Stimulated activated CD4-positive, alpha-beta T cell treated with anti-CD3 and anti-CD28 coated beads, Interleukin-12 subunit alpha, Interleukin-12 subunit beta, amount 100 ng/mL, for 48 hours (primary cell): ENCODE data around the gene UNK.
"Not testable (repeated sequence)": the region's sequence is repeated elsewhere in the genome, so short reads cannot be mapped to it uniquely, and the experiment has no call there.

Source experiments
- DNase-seq, 3 donors: peaks; one replicate each; pipeline ENCODE4 v3.0.0-alpha.2; 2020; ENCODE audit warnings: low read depth in 2 of 3, low spot score in 1 of 3

Gene UNK

GRCh38 chr17:75847614-75848522, 63.3 kb downstream of the UNK start:
- no peak for DNase-seq

DNA sequence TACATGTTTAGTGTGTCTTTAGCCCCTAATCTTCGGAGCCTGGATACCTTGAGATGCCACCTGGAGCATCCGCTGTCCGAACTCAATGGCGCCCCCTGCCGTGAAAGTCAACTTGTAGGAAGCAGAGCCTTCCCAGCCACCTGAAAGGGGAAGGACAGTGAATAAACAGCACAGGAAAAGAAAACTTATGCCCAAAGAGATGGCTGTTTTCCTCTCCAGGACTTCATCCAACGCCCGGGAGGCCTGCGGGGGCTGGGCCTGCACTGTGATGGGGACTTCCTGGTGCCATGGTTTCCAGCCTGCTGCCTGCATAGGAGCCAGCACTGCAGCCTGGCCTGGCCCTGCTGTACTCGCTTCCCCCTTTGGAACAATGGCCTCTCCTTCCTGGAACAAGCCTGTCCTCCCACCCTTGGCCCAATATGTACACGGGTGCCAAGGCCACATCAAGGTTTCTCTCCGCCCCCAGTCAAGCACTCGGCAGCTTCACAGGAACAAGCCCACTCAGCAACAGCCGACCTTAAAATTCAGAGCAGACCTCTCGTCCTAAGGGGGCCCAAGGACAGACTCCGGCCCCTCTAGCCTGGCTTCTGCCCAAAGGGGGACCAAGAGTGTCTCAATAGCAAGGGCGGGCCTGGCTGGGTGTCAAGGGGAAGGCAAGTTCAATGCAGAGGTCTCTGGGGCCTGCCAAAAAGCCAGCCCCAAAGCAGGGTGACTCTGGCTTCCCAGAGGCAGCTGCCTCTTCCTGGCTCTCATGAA, 64.1 kb downstream of the UNK start:
- peak; percentile 66 to 90 (median 79) for DNase-seq

DNA sequence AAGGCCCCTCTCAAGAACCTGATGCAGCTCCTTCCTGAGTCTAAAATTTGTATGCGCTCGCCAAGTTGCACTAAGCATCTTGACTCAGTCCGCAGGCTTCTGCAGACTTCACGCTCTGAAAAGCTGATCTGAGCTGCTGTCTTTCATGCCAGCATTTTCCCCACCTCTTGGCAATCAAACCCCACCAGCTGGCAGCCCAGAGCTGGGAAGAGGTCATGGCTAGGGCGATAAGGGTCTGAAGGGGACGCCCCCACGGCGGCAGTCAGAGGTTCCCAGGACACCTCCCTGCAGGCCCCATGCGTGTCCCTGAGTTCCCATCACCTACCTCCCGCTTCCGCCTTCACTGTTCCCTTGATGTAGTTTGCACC, 64.7 kb downstream of the UNK start:
- DNase-seq = no peak

- DNase-seq = no peak
Measured at GRCh38 chr17:75849724-75850123, 65.1 kb downstream of the UNK start.

GRCh38 chr17:75850928-75851692, 66.5 kb downstream of the UNK start:
- no peak for DNase-seq

DNA sequence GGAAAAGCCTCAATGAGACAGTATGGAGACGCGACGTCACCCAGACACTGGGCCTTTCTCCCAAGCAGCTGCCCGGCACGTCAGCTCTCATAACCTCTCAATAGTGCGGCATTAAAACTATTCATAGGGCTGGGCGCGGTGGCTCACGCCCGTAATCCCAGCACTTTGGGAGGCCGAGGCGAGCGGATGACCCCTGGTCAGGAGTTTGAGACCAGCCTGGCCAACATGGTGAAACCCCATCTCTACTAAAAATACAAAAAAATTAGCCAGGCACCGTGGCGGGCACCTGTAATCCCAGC, 67.0 kb downstream of the UNK start:
- DNase-seq = not testable (repeated sequence)

GRCh38 chr17:75853433-75853832, 68.8 kb downstream of the UNK start:
- DNase-seq = no peak

DNA sequence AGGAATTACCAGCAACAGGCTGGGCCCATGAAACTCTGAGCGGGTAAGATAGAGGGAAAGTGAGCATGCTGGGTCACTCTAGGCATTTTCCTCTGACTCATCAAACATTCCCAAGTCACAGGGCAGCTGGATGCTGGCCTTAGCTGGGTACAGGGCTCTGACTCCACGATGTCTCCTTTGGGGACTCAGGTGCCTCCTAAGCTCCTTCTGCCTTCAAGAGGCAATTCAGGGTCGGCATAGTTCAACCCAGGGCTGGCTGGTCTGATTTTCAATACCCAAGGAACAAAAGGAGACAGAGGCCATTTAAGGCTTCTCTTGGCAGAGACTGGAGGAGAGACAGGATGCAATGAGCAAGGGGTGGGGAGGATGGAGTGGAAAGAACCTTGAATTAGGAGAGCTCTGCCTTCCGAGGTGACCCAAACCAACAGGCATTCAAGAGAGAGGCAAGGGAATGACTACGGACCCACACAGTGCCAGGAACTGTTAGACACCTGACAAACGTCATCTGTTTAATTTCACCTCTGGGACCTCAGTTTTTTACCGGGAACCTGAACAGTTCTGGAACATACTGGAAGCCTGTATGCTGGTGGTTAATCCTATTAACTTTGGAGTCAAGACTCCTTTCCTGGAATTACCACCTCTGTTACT, 69.6 kb downstream of the UNK start:
- no peak for DNase-seq

DNA sequence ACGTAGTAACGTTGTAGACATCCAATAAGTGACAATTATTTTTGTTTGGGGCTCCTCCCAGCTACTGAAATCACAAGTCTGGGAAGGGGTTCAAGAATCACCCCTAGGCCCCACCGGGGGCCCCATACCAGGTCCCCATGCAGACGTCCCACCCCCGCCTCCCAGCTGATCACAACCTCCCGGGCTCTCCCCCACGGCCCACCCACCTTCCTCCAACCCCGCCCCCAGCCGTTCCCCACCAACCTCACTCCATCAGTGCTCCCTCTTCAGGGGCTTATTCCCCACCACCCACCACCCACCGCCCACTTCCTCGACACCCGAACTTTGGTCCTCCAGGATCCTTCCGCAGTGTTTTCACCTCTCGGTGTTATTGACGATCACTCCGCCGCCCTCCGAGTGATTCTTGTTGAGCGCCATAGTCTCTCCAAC, 70.3 kb downstream of the UNK start:
- DNase-seq = no peak

- peak; percentile 97 to 98 (median 97) for DNase-seq
Measured at GRCh38 chr17:75855310-75856061, 70.9 kb downstream of the UNK start, which contains the start of gene WBP2. Gene WBP2, minus strand, starts transcription at chr17:75855335. Its CDS starts 38 bp downstream, at chr17:75855297.

- DNase-seq = no peak
Measured at GRCh38 chr17:75856062-75856756, 71.6 kb downstream of the UNK start.

DNA sequence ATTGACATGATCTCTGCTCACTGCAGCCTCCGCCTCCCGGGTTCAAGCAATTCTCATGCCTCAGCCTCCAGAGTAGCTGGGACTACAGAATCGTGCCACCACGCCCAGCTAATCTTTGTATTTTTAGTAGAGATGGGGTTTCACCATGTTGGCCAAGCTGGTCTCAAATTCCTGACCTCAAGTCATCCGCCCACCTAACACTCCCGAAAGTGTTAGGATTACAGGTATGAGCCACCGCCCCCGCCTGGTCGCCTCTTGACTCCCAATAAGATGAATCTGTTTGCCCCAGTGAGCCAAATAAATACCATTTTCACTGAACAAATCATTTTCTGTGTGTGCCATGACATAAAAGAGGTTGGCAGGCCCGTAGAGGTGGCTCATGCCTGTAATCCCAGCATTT, 74.8 kb downstream of the UNK start:
- not testable (repeated sequence) for DNase-seq

DNA sequence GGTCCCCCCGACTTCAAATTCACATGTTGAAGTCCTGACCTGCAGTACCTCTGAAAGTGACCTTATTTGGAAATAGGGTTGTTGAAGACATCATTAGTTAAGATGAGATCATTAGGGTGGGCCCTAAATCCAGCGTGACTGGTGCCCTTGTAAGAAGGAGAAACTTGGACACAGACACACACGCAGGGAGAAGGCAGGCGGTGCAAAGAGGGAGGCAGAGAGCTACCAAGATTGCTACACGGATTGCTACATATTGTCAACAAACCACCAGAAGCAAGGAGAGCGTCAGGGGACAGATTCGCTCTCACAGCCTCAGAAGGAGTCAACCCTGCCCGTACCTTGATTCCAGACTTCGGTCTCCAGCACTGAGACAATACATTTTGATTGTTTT, 77.3 kb downstream of the UNK start:
- no peak for DNase-seq

DNA sequence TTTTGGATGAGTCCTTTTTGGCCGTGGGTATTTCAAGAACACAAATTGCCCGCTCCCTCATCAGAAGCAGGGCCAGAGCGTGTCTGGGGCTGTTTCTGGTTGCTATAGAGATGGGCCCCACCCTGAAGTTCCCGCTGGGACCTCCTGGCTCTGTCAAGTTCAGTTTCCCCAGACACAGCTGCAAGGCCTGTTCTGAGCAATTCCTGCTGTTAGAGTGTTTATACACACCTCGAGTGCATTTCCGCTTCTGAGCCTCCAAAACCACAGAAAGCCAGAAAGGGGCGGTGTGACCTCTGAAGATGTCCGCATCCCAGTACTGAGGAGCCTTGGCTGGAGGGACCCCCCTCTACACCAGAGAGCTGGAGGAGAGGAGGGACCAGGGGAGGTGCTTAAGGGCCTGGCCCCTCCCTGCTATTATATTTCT, 79.9 kb downstream of the UNK start:
- no peak for DNase-seq

DNA sequence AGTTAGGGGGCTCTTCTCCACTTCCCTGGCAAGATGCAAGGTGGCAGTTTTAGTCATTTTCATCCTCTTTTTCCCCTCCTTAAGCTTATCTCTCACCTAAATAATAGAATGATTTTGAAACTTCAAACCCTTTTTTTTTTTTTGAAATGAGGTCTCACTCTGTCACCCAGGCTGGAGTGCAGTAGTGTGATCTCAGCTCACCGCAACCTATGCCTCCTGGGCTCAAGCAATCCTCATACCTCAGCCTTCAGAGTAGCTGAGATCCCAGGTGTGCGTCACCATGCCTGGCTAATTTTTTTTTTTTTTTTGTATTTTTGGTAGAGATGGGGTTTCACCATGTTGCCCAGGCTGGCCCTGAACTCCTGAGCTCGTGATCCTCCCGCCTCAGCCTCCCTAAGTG, 80.3 kb downstream of the UNK start:
- not testable (repeated sequence) for DNase-seq

DNA sequence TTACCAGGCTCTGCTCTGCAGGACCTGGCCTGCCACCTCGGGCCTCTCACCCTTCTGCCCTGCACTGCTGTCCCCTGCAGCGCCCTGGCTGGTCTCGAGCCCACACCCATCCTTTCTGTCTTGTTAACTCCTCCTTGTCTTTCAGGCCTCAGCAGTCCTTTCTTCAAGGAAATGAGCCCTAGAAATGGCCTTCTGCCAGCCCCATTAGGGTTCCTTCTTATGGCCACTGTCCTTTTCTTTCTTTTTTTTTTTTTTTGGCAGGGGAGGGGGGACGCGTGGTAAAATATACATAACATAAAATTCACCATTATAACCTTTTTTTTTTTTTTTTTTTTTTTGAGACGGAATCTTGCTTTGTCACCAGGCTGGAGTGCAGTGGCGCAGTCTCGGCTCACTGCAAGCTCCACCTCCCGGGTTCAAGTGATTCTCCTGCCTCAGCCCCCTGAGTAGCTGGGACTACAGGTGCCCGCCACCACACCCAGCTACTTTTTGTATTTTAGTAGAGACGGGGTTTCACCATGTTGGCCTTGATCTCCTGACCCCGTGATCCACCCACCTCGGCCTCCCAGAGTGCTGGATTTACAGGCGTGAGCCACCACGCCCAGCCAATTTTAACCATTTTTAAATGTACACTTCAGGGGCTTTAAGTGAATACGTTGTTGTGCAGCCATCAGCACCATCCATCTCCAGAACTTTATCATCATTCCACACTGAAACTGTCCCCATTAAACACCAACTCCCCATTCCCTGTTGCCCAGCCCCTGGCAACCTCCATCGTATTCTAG, 81.0 kb downstream of the UNK start:
- DNase-seq = not testable (repeated sequence)

DNA sequence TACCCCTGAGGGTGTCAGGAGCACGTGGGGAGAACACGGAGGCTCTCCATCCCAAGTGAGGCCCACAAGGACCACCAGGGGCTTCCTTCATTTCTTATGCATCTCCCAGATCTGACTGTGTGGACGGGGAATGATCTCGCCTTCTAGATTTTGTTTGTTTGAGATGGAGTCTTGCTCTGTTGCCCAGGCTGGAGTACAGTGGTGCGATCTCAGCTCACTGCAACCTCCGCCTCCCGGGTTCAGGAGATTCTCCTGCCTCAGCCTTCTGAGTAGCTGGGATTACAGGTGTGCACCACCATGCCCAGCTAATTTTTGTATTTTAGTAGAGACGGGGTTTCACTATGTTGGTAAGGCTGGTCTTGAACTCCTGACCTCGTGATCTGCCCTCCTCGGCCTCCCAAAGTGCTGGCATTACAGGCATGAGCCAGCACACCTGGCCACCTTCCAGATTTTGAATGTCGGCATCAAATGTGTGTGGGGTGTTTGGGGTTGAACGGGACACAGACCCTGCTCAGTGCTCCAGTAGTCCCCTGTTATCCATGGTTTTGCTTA, 84.2 kb downstream of the UNK start:
- DNase-seq = not testable (repeated sequence)

DNA sequence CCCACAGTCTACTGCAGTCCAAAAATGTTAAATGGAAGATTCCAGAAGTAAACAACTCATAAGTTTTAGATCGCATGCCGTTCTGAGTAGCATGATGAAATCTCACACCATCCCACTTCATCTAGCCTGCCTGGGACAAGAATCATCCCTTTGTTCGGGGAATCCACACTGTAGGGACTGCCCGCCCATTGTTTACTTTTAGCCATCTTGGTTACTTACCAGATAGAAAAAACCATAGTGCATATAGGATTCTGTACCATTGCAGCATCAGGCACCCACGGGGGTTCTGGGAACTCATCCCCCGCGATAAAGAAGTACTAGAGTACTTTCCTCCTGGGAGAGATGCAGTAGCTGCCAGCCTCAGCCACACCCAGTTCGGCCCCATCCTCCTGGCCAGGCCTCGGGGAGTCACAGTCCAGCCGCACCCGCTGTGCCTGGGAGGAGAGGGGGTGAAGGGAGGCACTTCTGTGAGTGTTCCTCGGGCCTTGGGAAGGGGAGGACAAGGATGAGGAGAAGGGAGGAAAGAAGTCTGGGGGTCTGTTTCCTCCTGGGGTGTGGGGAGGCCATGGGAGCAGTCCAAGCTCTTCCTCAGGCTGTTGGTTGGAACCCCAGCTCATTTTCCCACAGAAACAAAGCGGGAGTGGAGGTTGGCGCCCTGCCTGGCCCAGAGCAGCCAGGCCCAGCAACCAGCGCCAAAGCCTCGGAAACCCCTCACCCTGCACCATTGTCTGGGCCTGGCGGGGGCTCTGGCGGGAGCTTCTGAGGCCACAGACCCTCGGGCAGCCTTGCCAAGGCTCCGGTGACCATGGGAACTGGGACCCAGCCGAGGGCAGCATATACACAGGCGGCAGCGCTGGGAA, 84.9 kb downstream of the UNK start:
- no peak for DNase-seq
